Airway epithelial cell (primary cell): Measurements from ENCODE around the gene TMA16. TPM values are rescaled to one million over a fixed set of nuclear protein-coding genes. Genes with fewer than 3 reads are reported as not detected.

Source experiments
- total RNA-seq: library from RNA; depleted of rRNA; stranded (reverse); fragments of >200 nt; gene quantifications from 2 replicates; pipeline ENCODE4 v1.2.3, GENCODE V29; 2015

Gene TMA16
- 32.3 and 43.1 TPM in 2 replicates for total RNA-seq

DNA sequence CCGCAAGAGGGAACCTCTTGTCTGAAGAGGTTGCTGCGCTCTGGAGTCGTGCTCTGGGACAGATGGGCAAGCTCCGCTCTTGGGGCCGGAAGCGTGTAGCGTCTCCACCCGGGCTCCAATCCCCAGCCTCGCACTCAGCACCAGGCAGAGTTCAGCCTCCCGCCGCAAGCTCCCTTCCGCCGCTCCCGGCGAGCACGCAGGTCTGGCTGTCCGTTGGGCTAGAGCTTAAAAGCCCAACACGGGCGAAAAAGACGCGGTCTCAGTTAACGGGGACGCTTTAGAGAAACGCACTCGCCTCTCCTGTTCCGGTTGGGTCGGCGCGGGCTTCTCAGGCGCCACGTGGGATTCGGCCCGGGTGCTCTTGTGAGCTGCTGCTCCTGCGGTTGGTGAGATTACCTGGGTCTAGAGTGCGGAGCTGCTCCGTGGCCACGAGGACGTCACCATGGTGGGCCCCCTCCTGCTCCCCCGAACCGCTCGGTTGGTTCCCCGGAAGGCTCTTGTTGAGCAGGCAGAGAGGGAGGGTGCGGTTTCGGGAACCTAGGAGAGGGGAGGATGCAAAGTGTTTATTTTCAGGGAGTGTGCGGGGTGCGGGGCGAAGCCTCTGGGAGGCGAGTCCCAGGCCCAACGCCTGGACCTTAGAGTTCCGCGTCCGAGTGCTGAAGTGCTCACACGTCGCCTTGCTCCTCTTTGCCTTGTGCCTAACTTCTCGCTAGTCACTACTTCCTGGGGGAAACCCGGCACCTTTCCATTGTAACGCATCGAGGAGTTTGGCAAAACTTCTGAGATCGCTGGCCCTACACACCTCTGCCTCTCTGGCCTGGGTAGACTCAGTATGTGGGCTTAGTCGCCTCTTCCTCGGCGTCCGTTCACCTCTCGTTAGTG is at the start of gene TMA16:
Gene TMA16, plus strand, starts transcription at position 331 of the 882 bp plus-strand sequence. Its CDS starts 112 bp downstream, at position 443.

DNA sequence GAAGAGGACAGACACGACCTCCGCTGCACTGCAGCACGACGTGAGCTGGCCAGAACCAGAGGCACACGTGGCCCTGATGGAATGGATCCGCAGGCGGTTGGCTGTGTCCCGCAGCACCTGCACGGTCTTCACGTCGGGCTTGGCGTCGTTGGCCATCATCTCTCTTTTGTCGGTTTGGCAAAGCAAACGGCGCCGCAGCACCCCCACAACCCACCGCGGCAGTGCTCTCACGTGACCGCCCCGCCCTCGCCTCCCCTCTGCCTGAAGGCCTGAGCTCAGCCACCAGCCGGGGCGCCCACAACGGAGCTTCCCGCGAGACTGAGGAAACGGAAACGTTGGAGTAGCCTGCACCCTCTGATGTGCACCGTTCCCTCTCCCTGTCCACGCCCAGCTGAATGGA is 20.9 kb upstream of the TMA16 start, which contains the start of gene TKTL2:
Gene TKTL2, minus strand, starts transcription at position 179 of the 400 bp plus-strand sequence. Its CDS starts 20 bp downstream, at position 159.

Other genes starting within 250 kb of the TMA16 start
- gene NPY1R, start 162.1 kb upstream of the TMA16 start, total RNA-seq = not detected in 2 replicates
- gene NPY5R, start 150.8 kb upstream of the TMA16 start, total RNA-seq = not detected in 2 replicates
- gene TKTL2, start 20.9 kb upstream of the TMA16 start, total RNA-seq = not detected in 2 replicates